Mucosa of descending colon (tissue), 3 donors: ENCODE measurements around the gene ZSWIM6. TPM values are rescaled to one million over a fixed set of nuclear protein-coding genes. Genes with fewer than 3 reads are reported as not detected.

Source experiments
- ATAC-seq: fragments of 200-7000 bp; cut with Tn5 transposase; one replicate; pipeline ENCODE4 v1.9.1; 2020; ENCODE audit warnings: mild to moderate bottlenecking, moderate library complexity
- DNase-seq, 3 donors: peaks; one replicate each; pipeline ENCODE4 v3.0.0-alpha.2; 2020
- H3K36me3 ChIP-seq: fragments of 200-600 bp; one replicate; pipeline ENCODE4 v1.8.0; 2021; ENCODE audit warnings: low read depth, mild to moderate bottlenecking
- H3K4me1 ChIP-seq: fragments of 200-600 bp; one replicate; pipeline ENCODE4 v1.8.0; 2021; ENCODE audit warnings: low read depth, mild to moderate bottlenecking
- H3K4me3 ChIP-seq: fragments of 200-600 bp; one replicate; pipeline ENCODE4 v1.8.0; 2021; ENCODE audit warnings: mild to moderate bottlenecking
- H3K9me3 ChIP-seq: fragments of 200-600 bp; one replicate; pipeline ENCODE4 v1.8.0; 2021; ENCODE audit warnings: mild to moderate bottlenecking
- intact Hi-C, 2 donors: fragments of 100-400 bp; cut with DNase I in 1 of 2; cut with micrococcal nuclease in 1 of 2; formaldehyde crosslinking; loops; one replicate each; pipeline versions ENCODE4 v1.11.0 to v1.11.1; 2022; cut with DNase I, micrococcal nuclease
- total RNA-seq, 3 donors: library from RNA; stranded (reverse); fragmentation: NEBNext Ultra II Directional in 2 of 3; extraction: Animal tissue kit (Norgen Biotek cat#: 25700) in 2 of 3; gene quantifications; one replicate each; pipeline versions ENCODE4 v1.2.1 to v1.2.4, GENCODE V29; 2021 to 2023
- TF ChIP-seq, protein P1 (sequence below): fragments of 200-600 bp; IDR thresholded peaks from one replicate; pipeline ENCODE4 v1.8.0; 2022; ENCODE audit warnings: antibody characterized with exemption, mild to moderate bottlenecking
- donor health status: DM: no; HTN: no; CAD: no; lungs with moderate emphysema.
- donor health status: DM: no; HTN: no; CAD: no.
- donor health status: DM: no; HTN: yes; CAD: no.

ZSWIM6 gene
- total RNA-seq, 3 donors from 2014 or later = 26.2 to 39.4 (median 27.8) TPM

DNA sequence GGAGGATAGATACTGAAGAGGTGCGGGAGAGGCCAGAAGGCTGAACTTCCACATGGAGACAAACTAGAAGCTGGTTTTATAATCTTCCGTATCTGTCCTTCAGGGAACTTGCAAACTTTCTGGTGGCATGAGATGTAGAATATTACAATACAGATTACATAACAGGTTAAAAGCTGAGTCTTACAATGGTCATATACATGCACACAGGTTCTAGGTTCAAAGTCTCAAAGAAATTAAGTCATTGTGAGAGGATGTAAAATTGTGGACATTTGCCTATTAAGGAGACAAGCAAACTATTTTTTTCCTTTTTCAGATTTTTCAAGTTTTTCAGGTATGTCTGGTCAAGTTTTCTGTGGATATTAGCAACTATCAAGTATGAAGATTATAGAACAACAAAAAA, 10.4 kb upstream of the ZSWIM6 start:
- ATAC-seq (peak; percentile 65), DNase-seq (no peak)
- H3K4me3 ChIP-seq = no peak overlapping the region
- H3K9me3 ChIP-seq = no peaks in the 10 kb centered on the region
- intact Hi-C loops = no loop called here
- H3K36me3 ChIP-seq = no peaks in the 10 kb centered on the region
- TF ChIP-seq, protein P1, sequence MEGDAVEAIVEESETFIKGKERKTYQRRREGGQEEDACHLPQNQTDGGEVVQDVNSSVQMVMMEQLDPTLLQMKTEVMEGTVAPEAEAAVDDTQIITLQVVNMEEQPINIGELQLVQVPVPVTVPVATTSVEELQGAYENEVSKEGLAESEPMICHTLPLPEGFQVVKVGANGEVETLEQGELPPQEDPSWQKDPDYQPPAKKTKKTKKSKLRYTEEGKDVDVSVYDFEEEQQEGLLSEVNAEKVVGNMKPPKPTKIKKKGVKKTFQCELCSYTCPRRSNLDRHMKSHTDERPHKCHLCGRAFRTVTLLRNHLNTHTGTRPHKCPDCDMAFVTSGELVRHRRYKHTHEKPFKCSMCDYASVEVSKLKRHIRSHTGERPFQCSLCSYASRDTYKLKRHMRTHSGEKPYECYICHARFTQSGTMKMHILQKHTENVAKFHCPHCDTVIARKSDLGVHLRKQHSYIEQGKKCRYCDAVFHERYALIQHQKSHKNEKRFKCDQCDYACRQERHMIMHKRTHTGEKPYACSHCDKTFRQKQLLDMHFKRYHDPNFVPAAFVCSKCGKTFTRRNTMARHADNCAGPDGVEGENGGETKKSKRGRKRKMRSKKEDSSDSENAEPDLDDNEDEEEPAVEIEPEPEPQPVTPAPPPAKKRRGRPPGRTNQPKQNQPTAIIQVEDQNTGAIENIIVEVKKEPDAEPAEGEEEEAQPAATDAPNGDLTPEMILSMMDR = no peak
- peaks cover 30% of the 10 kb centered on the region for H3K4me1 ChIP-seq

DNA sequence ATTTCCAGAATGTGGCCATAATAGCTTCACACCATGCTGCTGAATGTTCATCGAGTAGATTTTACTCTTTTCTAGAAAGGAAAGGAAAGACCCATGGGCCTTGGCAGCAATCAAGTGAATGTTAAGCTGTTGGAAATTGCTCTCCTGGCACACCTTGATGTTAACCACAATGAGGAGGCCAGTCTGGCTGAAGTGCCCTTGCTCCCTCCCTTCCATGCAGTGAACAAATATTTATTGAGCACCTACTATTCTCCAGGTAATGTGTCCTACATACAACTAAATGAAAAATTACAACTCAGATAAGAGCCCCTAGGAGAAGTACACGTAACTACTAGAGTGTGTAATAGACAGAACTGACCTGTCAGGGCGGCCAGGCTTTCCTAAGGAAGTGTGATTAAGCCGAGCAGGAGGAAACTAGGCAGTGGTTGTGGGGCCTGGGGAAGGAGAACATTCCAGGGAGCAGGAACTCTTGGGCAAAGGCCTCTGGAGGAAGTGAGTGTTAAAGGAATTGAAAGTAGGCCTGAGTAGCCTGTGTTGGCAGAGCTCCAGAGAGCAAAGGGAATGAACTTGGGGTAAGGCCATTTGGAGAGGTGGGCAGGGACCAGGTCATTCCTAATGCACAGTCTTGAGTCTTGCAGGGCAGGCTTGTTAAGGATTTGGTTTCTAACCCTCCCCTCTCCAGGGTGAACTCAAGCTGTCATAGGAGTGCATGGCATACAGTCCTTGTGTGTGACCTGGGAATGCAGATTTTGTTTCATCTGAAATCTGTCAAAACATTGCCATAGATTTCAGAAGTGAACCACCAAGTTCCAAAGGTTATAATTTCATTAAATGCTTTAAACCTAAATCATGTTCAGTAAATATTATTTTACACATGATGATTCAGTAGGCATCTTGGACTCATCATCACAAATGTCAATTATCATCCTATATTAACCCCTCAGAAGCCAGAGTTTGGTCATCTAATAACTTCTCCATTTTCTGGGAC, 9.0 kb upstream of the ZSWIM6 start:
- Histone ChIP-seq H3K9me3 (no peaks in the 10 kb centered on the region), H3K36me3 (no peaks in the 10 kb centered on the region), H3K4me1 (peaks cover 30% of the 10 kb centered on the region), H3K4me3 (no peak overlapping the region)
- intact Hi-C loops = no loop called here
- TF ChIP-seq, protein P1 = no peak
- DNase-seq (peak; percentile 59 to 75 (median 65)), ATAC-seq (peak; percentile 82)

DNA sequence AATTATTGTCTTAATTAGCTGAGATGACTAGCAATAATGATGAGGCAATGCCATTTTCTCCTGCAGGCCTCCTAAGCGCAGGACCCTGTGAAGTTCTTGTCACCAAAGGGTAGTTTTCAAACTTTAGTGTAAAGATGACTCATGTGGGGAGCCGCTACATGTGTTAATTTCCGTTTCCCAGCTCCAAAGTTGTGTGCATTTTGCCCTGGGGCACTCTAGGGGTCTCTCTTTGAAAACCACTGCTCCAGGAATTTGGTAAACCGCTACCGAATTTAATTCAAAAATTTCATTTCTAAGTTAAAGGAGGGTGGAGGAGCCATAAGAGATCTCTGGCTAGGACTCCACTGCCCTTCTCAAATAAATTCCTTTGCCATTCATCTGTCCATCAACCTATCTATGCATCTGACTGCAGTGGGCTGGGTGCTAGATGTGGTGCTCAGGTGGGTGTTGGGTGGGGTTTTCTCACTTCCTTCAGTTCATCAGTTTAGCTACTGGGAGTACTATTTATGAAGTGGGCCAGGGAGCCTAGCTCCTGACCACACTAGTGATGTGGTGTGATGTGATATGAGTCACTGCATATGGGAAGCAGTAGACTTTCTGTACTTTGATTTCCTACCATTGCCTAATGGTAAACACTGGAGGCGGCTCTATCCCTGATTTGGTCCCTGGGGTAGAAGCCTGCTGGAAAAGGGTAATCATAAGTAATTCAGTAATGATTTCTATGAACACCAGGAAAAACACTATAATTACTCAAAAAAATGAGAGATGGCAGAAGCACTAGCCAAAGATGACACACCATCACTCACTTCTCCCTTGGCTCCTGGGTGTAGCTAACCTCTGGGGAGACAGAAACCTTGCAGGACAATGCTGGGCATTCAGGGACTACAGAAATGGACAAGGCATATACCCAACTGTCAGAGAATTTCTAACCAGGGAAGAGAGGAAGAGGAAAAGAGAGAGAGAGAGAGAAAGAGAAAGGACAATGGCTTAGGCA, 4.0 kb upstream of the ZSWIM6 start:
- DNase-seq = no peak
- H3K36me3 ChIP-seq = no peaks in the 10 kb centered on the region
- peak; percentile 13 for ATAC-seq
- intact Hi-C loops = no loop called here
- H3K4me1 ChIP-seq = peaks cover 17% of the 10 kb centered on the region
- H3K4me3 ChIP-seq = no peak overlapping the region
- H3K9me3 ChIP-seq = no peaks in the 10 kb centered on the region
- TF ChIP-seq, protein P1 = no peak

DNA sequence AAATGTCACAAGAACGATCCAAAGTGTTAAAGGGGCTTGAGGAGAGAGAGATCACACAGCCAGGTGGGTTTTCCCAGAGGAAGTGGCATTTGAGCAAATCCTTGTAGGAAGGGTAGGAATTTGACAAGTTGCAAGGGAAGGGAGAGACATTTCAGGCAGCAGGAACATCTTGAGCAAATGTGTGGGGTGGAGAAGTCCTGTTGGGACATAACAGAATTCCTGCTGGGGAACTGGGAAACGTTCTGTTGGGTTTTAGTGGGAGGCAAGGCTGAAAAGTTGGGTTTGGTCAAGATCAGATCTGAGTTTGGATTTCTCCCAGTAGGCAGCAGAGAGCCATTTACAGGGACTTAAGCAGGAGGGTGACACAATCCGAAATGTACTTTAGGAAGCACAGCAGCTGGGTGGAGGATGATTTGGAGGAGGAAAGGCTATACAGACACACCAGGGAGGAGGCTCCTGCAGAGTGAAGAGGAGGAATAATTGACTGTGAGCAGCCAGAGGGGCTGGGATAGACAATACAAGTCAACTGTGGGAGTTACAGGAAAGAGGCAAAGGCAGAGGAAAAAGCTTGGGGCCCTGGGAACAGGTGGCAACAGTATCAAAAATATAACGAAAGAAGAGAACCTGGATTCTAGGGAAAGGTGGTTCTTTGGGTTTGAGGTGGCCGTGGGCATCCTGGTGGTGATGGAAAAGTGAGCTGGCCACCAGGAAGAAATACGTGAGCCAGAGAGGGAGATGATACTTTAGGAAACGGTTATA, 3.1 kb upstream of the ZSWIM6 start:
- H3K36me3 ChIP-seq = no peaks in the 10 kb centered on the region
- no peak overlapping the region for H3K4me3 ChIP-seq
- DNase-seq (no peak), ATAC-seq (no peak)
- TF ChIP-seq, protein P1 = no peak
- peaks cover 17% of the 10 kb centered on the region for H3K4me1 ChIP-seq
- intact Hi-C loops = no loop called here
- H3K9me3 ChIP-seq = no peaks in the 10 kb centered on the region
